A673 (cell line): ENCODE measurements around the gene AHDC1.

Experiments
- CTCF ChIP-seq: fragments of 300-800, 200-600 bp; sonication (generic); conservative IDR thresholded peaks from 2 replicates; pipeline ENCODE4 v1.5.1; 2017; ENCODE audit warnings: low read depth, mild to moderate bottlenecking, antibody characterized with exemption, low read length, moderate library complexity, mixed read lengths
- EZH2 ChIP-seq: fragments of 200-600 bp; sonication (generic); IDR thresholded peaks from 2 replicates; pipeline ENCODE4 v1.6.1; 2017; ENCODE audit warnings: borderline replicate concordance, low read depth, mild to moderate bottlenecking, mixed read lengths, antibody characterized with exemption, low read length; ENCODE audit not compliant: poor library complexity, severe bottlenecking

- TF ChIP-seq CTCF: no peak
- no peak for TF ChIP-seq EZH2
These were observed 48.1 kb downstream of the AHDC1 start for GRCh38 chr1:27555700-27556424.
